Choroid plexus epithelial cell (primary cell): Measurements from ENCODE around the gene RHEBL1.

ENCODE experiments used
- DNase-seq: peaks from one replicate; pipeline ENCODE4 v3.0.0-alpha.2; 2010; ENCODE audit warnings: low read depth
- H3K4me3 ChIP-seq: 2 replicates; pipeline ENCODE4 v1.5.1; 2011; ENCODE audit warnings: low read depth, mild to moderate bottlenecking, control low read depth, low read length, moderate library complexity
- CTCF ChIP-seq: conservative IDR thresholded peaks from 2 replicates; pipeline ENCODE4 v1.5.1; 2011; ENCODE audit warnings: low read depth, mild to moderate bottlenecking, control low read depth, inconsistent platforms, low read length, moderate library complexity

RHEBL1 gene

GRCh38 chr12:49019120-49019430 lies 50.7 kb downstream of the RHEBL1 start:
- peak overlapping the region; percentile 76 for H3K4me3 ChIP-seq
- DNase-seq = no peak
- no peak for TF ChIP-seq CTCF

GRCh38 chr12:49018261-49019119 lies 51.3 kb downstream of the RHEBL1 start, which contains the start of gene PRKAG1:
TSS of gene PRKAG1 (minus strand) at chr12:49018776. CDS start at chr12:49018740, 36 bp downstream.
- TF ChIP-seq CTCF = peak; percentile 64
- DNase-seq = peak; percentile 98
- peak within 1 kb of the TSS; percentile 76 for H3K4me3 ChIP-seq

GRCh38 chr12:49017891-49018260 lies 51.9 kb downstream of the RHEBL1 start:
- DNase-seq = peak; percentile 57
- no peak for TF ChIP-seq CTCF
- peak overlapping the region; percentile 76 for H3K4me3 ChIP-seq

GRCh38 chr12:49015196-49015595 lies 54.6 kb downstream of the RHEBL1 start:
- DNase-seq = no peak
- no peak overlapping the region for H3K4me3 ChIP-seq
- TF ChIP-seq CTCF = no peak
